ENCODE results near the gene EPN1.
"Not testable (repeated sequence)": the region's sequence is repeated elsewhere in the genome, so short reads cannot be mapped to it uniquely, and the experiment has no call there.

GRCh38 chr19:55730378-55730777, 55.4 kb downstream of the EPN1 start:
- not testable (repeated sequence) for TF ChIP-seq CTCF (IDR thresholded peaks at IDR 0.05); MEF2A (IDR thresholded peaks at IDR 0.05; ENCODE audit: borderline replicate concordance, low read depth); EP300 (IDR thresholded peaks at IDR 0.05; ENCODE audit: borderline replicate concordance in 1 of 2, low read depth in 1 of 2, low read length in 1 of 2); RCOR1 (IDR thresholded peaks at IDR 0.05; ENCODE audit: low read length); CHD2 (IDR thresholded peaks at IDR 0.05; ENCODE audit: low read length, partially characterized antibody); EZH2phosphoT487 (IDR thresholded peaks at IDR 0.05; ENCODE audit: borderline replicate concordance, low read depth)
- TF ChIP-seq, protein P1, sequence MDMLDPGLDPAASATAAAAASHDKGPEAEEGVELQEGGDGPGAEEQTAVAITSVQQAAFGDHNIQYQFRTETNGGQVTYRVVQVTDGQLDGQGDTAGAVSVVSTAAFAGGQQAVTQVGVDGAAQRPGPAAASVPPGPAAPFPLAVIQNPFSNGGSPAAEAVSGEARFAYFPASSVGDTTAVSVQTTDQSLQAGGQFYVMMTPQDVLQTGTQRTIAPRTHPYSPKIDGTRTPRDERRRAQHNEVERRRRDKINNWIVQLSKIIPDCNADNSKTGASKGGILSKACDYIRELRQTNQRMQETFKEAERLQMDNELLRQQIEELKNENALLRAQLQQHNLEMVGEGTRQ (IDR thresholded peaks at IDR 0.05; ENCODE audit: borderline replicate concordance, low read depth, low read length), result not testable (repeated sequence)

All from SK-N-SH (cell line).